SK-N-SH (cell line): ENCODE measurements around the gene MUSTN1. TPM values are rescaled to one million over a fixed set of nuclear protein-coding genes. Genes with fewer than 3 reads are reported as not detected.

ENCODE experiments used
- CTCF ChIA-PET: fragments of 300-600, 350-600 bp; formaldehyde crosslinking; extraction: SDS; loops from one replicate; lab custom pipeline; 2021; lab: Yijun Ruan, JAX
- POLR2A ChIA-PET: fragments of 350-600 bp; sonication (Branson Sonifier 250); formaldehyde crosslinking; extraction: SDS; loops from one replicate; lab custom pipeline; 2020; ENCODE audit warnings: antibody characterized with exemption, inconsistent platforms; lab: Yijun Ruan, JAX
- DNase-seq: peaks from one replicate; pipeline ENCODE4 v3.0.0; 2012
- H2AFZ ChIP-seq: fragments of 200-600 bp; sonication (generic); 2 replicates; pipeline ENCODE4 v1.8.1; 2016; ENCODE audit warnings: antibody characterized with exemption, mild to moderate bottlenecking, low read depth
- H3F3A ChIP-seq: fragments of 200-600 bp; sonication (generic); replicated peaks from 2 replicates; pipeline ENCODE3; 2016; ENCODE audit warnings: antibody characterized with exemption, mild to moderate bottlenecking; ENCODE audit not compliant: insufficient read depth
- H3K27ac ChIP-seq, 2 experiments: fragments of 200-500 bp in 1 of 2; fragments of 200-600 bp in 1 of 2; sonication (Bioruptor generic) in 1 of 2; sonication (generic), shearing (Covaris generic) in 1 of 2; 2 replicates each; pipeline versions ENCODE4 v1.5.1 to v1.6.1; 2014 to 2016; ENCODE audit warnings: low read depth in 2 of 2, inconsistent platforms in 1 of 2, low read length in 1 of 2, mild to moderate bottlenecking in 1 of 2, mixed read lengths in 1 of 2
- H3K27me3 ChIP-seq: fragments of 200-600 bp; sonication (generic), shearing (Covaris generic); 2 replicates; pipeline ENCODE4 v1.6.1; 2016; ENCODE audit warnings: mixed run types; ENCODE audit not compliant: insufficient read depth
- H3K36me3 ChIP-seq, 2 experiments: fragments of 200-500 bp in 1 of 2; fragments of 200-600 bp in 1 of 2; sonication (Bioruptor generic) in 1 of 2; sonication (generic) in 1 of 2; replicated peaks in 1 of 2; 2 replicates each; pipeline versions ENCODE3 to v1.5.1; 2014 to 2016; ENCODE audit warnings: low read length in 1 of 2, mild to moderate bottlenecking in 1 of 2; ENCODE audit not compliant: insufficient read depth in 2 of 2, control insufficient read depth in 1 of 2
- H3K4me1 ChIP-seq, 2 experiments: fragments of 200-500 bp in 1 of 2; fragments of 200-600 bp in 1 of 2; sonication (Bioruptor generic) in 1 of 2; sonication (generic), shearing (Covaris generic) in 1 of 2; 2 replicates each; pipeline versions ENCODE4 v1.5.1 to v1.6.1; 2014 to 2016; ENCODE audit warnings: low read depth in 1 of 2, low read length in 1 of 2, mixed run types in 1 of 2; ENCODE audit not compliant: insufficient read depth in 2 of 2, control insufficient read depth in 1 of 2
- H3K4me2 ChIP-seq: fragments of 200-600 bp; sonication (generic), shearing (Covaris generic); 2 replicates; pipeline ENCODE4 v1.6.1; 2017; ENCODE audit warnings: mixed run types
- H3K4me3 ChIP-seq, 2 experiments: fragments of 200-500 bp in 1 of 2; fragments of 200-600 bp in 1 of 2; sonication (Bioruptor generic) in 1 of 2; sonication (generic), shearing (Covaris generic) in 1 of 2; 2 replicates each; pipeline versions ENCODE4 v1.5.1 to v1.8.1; 2014 to 2016; ENCODE audit warnings: low read depth in 2 of 2, inconsistent platforms in 1 of 2, low read length in 1 of 2, mild to moderate bottlenecking in 1 of 2, mixed read lengths in 1 of 2, moderate library complexity in 1 of 2
- H3K79me2 ChIP-seq: fragments of 200-600 bp; sonication (generic); 2 replicates; pipeline ENCODE4 v1.8.1; 2017; ENCODE audit warnings: mild to moderate bottlenecking; ENCODE audit not compliant: insufficient read depth
- H3K9ac ChIP-seq: fragments of 200-600 bp; sonication (generic); 2 replicates; pipeline ENCODE4 v1.6.1; 2017; ENCODE audit warnings: mixed run types
- H3K9me2 ChIP-seq: fragments of 200-600 bp; sonication (generic); 2 replicates; pipeline ENCODE4 v1.6.1; 2017; ENCODE audit warnings: mixed run types
- H3K9me3 ChIP-seq: fragments of 200-600 bp; sonication (generic); 2 replicates; pipeline ENCODE4 v1.6.1; 2017; ENCODE audit warnings: mixed run types, mild to moderate bottlenecking, moderate library complexity
- H4K20me1 ChIP-seq: fragments of 200-600 bp; sonication (generic); 2 replicates; pipeline ENCODE4 v1.6.1; 2017; ENCODE audit warnings: mild to moderate bottlenecking, mixed run types; ENCODE audit not compliant: insufficient read depth
- WGBS: methylation state at CpG from one replicate; pipeline ENCODE4 v1.1.6; 2017; ENCODE audit warnings: low lambda C conversion rate; 5-methylcytosine and 5-hydroxymethylcytosine counted together
- polyA plus RNA-seq, 3 experiments: library from polyadenylated mRNA; depleted of rRNA; stranded (reverse); fragments of >200 nt; gene quantifications; 2 replicates each; pipeline ENCODE4 v1.2.3, GENCODE V29; 2012
- TF ChIP-seq, protein P1 (sequence below): IDR thresholded peaks from 2 replicates; pipeline ENCODE4; 2012
- TF ChIP-seq, protein P2 (sequence below): IDR thresholded peaks from 2 replicates; pipeline ENCODE4 v1.6.1; 2012; ENCODE audit warnings: mild to moderate bottlenecking, low read depth, low read length, moderate library complexity
- TF ChIP-seq, protein P3 (sequence below): fragments of 150-350 bp; IDR thresholded peaks from 2 replicates; pipeline ENCODE4 v1.6.1; 2016; ENCODE audit warnings: mild to moderate bottlenecking, low read depth, low read length

Gene MUSTN1
- polyA plus RNA-seq, 1 of the 3 experiments (the other 2 are of a cell fraction), result 0.54 TPM

DNA sequence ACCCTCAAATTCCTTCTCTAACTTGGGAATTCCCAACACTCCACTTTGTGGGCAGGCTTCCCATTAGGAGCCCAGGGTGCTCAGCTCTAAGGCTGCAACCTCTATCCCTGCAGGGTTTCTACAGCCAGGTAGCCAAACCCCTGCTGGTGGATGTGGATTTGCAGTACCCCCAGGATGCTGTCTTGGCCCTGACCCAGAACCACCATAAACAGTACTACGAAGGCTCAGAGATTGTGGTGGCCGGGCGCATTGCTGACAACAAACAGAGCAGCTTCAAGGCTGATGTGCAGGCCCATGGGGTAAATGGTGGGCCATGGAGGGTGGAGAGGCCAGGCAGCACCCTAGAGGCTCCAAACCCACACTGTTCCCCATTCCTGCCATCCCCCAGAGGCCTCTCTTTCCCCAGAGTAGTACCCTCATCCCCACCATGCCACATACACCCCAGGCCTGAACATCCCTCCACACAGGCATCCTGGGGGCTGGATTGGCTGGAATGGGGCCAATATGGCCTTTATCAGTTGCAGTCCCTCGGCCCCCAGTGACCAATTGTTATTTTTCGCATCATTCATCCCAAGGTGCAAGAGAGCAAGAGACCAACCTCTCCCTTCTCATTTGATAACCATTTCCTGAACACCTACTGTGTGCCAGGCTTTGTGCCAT, 49.8 kb downstream of the MUSTN1 start:
- Histone ChIP-seq H3K9ac (no peak overlapping the region), H4K20me1 (no peaks in the 10 kb centered on the region), H3K4me2 (no peak overlapping the region), H3K79me2 (no peaks in the 10 kb centered on the region), H3K4me3 (no peak overlapping the region), H3K27me3 (peaks cover 6% of the 10 kb centered on the region; the same call in 1 of the 2 replicates), H3K9me3 (no peaks in the 10 kb centered on the region), H2AFZ (no peak overlapping the region), H3K4me1 (no peaks in the 10 kb centered on the region), H3F3A (no peaks in the 10 kb centered on the region), H3K27ac (no peak overlapping the region), H3K9me2 (no peaks in the 10 kb centered on the region), H3K36me3 (no peaks in the 10 kb centered on the region)
- POLR2A ChIA-PET, result interaction anchor here (0.7 kb wide), 1 partner anchor 15 kb away, joined by 6 read pairs; the partner anchor contains the start of gene NEK4
- 52% methylated on average over 2 of the region's 5 CpGs for WGBS
- TF ChIP-seq, protein P1, sequence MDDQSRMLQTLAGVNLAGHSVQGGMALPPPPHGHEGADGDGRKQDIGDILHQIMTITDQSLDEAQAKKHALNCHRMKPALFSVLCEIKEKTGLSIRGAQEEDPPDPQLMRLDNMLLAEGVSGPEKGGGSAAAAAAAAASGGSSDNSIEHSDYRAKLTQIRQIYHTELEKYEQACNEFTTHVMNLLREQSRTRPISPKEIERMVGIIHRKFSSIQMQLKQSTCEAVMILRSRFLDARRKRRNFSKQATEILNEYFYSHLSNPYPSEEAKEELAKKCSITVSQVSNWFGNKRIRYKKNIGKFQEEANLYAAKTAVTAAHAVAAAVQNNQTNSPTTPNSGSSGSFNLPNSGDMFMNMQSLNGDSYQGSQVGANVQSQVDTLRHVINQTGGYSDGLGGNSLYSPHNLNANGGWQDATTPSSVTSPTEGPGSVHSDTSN, result no peak
- no peak for DNase-seq
- CTCF ChIA-PET, result no interaction called here

DNA sequence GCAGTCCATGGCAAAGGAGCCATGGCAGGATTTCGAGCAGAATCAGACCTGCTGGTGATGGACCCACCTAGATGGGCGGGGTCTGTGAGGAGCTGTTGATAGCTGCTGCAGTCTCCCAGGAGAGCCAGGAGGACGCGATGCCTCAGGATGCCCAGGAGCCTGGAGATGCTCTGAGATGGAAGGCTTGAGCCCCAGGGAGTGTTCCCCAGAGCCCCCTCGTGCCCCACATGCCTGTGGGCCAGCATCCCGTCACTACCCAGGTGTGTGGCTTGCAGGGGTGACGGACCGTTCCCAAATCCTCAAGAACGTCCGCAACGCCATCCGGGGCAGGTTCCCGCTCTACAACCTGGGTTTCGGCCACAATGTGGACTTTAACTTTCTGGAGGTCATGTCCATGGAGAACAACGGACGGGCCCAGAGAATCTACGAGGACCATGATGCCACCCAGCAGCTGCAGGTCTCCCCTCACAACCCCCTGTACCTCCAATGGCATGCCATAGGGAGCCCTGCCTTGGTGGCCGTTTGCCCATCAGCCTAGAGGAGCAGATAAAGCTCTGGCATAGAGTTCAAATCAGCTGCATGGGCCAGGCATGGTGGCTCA, 50.7 kb downstream of the MUSTN1 start:
- POLR2A ChIA-PET, result no interaction called here
- CTCF ChIA-PET, result no interaction called here
- TF ChIP-seq, protein P2, sequence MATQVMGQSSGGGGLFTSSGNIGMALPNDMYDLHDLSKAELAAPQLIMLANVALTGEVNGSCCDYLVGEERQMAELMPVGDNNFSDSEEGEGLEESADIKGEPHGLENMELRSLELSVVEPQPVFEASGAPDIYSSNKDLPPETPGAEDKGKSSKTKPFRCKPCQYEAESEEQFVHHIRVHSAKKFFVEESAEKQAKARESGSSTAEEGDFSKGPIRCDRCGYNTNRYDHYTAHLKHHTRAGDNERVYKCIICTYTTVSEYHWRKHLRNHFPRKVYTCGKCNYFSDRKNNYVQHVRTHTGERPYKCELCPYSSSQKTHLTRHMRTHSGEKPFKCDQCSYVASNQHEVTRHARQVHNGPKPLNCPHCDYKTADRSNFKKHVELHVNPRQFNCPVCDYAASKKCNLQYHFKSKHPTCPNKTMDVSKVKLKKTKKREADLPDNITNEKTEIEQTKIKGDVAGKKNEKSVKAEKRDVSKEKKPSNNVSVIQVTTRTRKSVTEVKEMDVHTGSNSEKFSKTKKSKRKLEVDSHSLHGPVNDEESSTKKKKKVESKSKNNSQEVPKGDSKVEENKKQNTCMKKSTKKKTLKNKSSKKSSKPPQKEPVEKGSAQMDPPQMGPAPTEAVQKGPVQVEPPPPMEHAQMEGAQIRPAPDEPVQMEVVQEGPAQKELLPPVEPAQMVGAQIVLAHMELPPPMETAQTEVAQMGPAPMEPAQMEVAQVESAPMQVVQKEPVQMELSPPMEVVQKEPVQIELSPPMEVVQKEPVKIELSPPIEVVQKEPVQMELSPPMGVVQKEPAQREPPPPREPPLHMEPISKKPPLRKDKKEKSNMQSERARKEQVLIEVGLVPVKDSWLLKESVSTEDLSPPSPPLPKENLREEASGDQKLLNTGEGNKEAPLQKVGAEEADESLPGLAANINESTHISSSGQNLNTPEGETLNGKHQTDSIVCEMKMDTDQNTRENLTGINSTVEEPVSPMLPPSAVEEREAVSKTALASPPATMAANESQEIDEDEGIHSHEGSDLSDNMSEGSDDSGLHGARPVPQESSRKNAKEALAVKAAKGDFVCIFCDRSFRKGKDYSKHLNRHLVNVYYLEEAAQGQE, result no peak
- TF ChIP-seq, protein P3, sequence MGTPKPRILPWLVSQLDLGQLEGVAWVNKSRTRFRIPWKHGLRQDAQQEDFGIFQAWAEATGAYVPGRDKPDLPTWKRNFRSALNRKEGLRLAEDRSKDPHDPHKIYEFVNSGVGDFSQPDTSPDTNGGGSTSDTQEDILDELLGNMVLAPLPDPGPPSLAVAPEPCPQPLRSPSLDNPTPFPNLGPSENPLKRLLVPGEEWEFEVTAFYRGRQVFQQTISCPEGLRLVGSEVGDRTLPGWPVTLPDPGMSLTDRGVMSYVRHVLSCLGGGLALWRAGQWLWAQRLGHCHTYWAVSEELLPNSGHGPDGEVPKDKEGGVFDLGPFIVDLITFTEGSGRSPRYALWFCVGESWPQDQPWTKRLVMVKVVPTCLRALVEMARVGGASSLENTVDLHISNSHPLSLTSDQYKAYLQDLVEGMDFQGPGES, result no peak
- H3K4me1 ChIP-seq, result no peaks in the 10 kb centered on the region
- no peaks in the 10 kb centered on the region for H4K20me1 ChIP-seq
- no peak overlapping the region for H3K4me3 ChIP-seq
- H3K4me2 ChIP-seq, result no peak overlapping the region
- no peak overlapping the region for H2AFZ ChIP-seq
- peaks cover 13% of the 10 kb centered on the region; the same call in 1 of the 2 replicates for H3K27me3 ChIP-seq
- no peaks in the 10 kb centered on the region for H3F3A ChIP-seq
- 62% methylated on average over 15 of the region's 18 CpGs for WGBS
- H3K36me3 ChIP-seq, result no peaks in the 10 kb centered on the region
- H3K9ac ChIP-seq, result no peak overlapping the region
- no peaks in the 10 kb centered on the region for H3K9me2 ChIP-seq
- H3K9me3 ChIP-seq, result no peaks in the 10 kb centered on the region
- no peak overlapping the region for H3K27ac ChIP-seq
- DNase-seq, result no peak
- H3K79me2 ChIP-seq, result no peaks in the 10 kb centered on the region
